ENCODE data around the gene ACHE. TPM values are rescaled to one million over a fixed set of nuclear protein-coding genes. Genes with fewer than 3 reads are reported as not detected.

Gene ACHE
- total RNA-seq, 1 experiment from 2014 or later: 10.4 TPM

DNA sequence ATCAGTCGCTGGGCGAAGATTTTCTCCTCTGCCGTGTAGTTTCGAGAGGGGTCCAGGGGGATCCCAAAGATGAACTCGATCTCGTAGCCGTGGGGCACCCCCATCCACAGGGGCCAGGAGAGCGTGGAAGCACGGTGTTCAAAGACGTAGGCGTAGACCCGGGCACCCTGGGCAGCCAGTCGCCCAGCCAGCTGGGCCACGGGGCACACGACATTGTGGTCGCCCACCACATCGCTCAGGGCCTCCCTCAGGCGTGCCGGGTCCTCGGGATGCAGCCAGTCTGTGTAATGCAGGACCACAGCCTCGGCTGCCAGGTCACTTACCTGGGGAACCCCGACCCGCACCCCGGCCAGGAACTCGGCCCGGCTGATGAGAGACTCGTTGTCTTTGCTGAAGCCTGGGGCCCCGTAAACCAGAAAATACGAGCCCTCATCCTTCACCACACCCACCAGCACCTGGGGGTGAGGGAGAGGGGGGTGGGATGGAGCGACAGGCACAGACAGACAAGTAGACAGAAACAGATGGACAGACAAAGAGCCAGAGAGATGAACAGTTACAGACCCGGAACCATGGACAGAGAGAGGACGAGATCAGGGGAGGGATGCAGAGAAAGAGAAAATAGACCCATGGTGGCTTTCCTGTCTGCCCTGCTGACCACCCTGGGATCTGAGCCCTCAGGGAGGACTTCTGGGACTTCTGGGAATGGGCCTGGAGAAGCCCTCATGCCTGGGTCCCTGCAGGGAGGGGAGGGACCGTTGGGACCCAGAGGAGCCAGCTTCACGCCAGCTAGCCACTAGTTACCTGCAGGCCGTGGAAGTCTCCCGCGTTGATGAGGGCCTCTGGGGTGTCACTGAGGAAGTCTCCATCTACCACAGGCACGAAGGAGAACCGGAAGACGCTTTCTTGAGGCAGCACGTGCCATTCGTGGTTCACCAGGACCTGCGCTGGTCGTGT lies 3.0 kb downstream of the ACHE start:
- Histone ChIP-seq H3K27ac (ENCODE audit: low read length) (no peak overlapping the region), H3K36me3 (ENCODE audit: control insufficient read depth, insufficient read depth, low read length) (peaks cover 4% of the 10 kb centered on the region), H3K9me3 (ENCODE audit: control insufficient read depth, insufficient read depth, low read depth, low read length) (no peaks in the 10 kb centered on the region), H3K4me1 (ENCODE audit: control insufficient read depth, insufficient read depth, low read length) (peaks cover 40% of the 10 kb centered on the region), H3K27me3 (ENCODE audit: control insufficient read depth, insufficient read depth, low read length) (no peaks in the 10 kb centered on the region; the same call in 1 of the 2 replicates), H3K4me3 (ENCODE audit: low read depth in 2 of 2, low read length in 2 of 2) (no peak overlapping the region)
- POLR2A ChIA-PET: no interaction called here
- ATAC-seq (no peak), DNase-seq (ENCODE audit: low read depth, low spot score) (no peak)
- intact Hi-C loops (cut with micrococcal nuclease; ENCODE audit: unreplicated experiment) (loop anchor here (5.0 kb wide), 1 partner anchor 390 kb away; no protein-coding TSS in a partner anchor), in situ Hi-C loops (cut with HindIII; ENCODE audit: low pct_unique_long_range_greater_than_20kb, low sequenced_read_pairs) (no loop called here)
- CTCF ChIA-PET: interaction anchor here (0.6 kb wide), 1 partner anchor 250 kb away, joined by 8 read pairs; no protein-coding TSS in a partner anchor
- no TSS peak for BruUV-seq (replicated peaks)
- TF ChIP-seq SIN3A (IDR thresholded peaks at IDR 0.05; ENCODE audit: borderline replicate concordance, insufficient read depth, low read depth, low read length): no peak

DNA sequence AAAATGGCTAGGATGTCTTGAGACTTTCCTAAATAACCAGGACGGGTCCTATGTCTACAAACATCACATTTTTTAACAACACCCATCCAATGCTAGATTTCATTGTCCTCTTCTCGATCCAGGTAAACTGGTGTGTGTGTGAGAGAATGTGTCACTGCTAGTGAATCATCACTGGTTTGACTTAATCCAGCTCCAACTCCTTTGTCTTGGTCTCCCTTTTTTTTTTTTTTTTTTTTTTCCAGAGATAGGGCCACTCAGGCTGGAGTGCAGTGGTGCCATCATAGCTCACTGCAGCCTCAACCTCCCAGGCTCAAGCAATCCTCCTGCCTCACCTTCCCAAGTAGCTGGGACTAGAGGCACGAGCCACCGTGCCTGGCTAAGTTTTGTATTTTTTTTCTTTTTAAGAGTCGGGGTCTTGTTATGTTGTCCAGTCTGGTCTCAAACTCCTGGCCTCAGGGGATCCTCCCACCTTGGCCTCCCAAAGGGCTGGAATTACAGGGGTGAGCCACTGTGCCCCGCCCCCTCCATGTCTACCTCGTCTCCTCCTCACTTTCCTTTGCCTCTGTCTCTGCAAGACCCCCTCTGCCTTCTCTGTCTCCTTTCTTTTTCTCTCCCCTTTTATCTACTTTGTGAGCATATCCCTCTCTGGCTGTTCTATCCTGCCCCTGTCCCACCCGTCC lies 4.0 kb downstream of the ACHE start:
- BruUV-seq (replicated peaks): no TSS peak
- Histone ChIP-seq H3K4me3 (ENCODE audit: low read depth in 2 of 2, low read length in 2 of 2) (no peak overlapping the region), H3K27me3 (ENCODE audit: control insufficient read depth, insufficient read depth, low read length) (no peaks in the 10 kb centered on the region; the same call in 1 of the 2 replicates), H3K27ac (ENCODE audit: low read length) (no peak overlapping the region), H3K36me3 (ENCODE audit: control insufficient read depth, insufficient read depth, low read length) (peaks cover 9% of the 10 kb centered on the region), H3K9me3 (ENCODE audit: control insufficient read depth, insufficient read depth, low read depth, low read length) (no peaks in the 10 kb centered on the region), H3K4me1 (ENCODE audit: control insufficient read depth, insufficient read depth, low read length) (peaks cover 46% of the 10 kb centered on the region)
- TF ChIP-seq TCF7L2 (IDR thresholded peaks at IDR 0.05; ENCODE audit: low read depth, low read length): no peak
- TF ChIP-seq, protein P1, sequence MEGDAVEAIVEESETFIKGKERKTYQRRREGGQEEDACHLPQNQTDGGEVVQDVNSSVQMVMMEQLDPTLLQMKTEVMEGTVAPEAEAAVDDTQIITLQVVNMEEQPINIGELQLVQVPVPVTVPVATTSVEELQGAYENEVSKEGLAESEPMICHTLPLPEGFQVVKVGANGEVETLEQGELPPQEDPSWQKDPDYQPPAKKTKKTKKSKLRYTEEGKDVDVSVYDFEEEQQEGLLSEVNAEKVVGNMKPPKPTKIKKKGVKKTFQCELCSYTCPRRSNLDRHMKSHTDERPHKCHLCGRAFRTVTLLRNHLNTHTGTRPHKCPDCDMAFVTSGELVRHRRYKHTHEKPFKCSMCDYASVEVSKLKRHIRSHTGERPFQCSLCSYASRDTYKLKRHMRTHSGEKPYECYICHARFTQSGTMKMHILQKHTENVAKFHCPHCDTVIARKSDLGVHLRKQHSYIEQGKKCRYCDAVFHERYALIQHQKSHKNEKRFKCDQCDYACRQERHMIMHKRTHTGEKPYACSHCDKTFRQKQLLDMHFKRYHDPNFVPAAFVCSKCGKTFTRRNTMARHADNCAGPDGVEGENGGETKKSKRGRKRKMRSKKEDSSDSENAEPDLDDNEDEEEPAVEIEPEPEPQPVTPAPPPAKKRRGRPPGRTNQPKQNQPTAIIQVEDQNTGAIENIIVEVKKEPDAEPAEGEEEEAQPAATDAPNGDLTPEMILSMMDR (IDR thresholded peaks at IDR 0.05): no peak
- TF ChIP-seq, protein P2, sequence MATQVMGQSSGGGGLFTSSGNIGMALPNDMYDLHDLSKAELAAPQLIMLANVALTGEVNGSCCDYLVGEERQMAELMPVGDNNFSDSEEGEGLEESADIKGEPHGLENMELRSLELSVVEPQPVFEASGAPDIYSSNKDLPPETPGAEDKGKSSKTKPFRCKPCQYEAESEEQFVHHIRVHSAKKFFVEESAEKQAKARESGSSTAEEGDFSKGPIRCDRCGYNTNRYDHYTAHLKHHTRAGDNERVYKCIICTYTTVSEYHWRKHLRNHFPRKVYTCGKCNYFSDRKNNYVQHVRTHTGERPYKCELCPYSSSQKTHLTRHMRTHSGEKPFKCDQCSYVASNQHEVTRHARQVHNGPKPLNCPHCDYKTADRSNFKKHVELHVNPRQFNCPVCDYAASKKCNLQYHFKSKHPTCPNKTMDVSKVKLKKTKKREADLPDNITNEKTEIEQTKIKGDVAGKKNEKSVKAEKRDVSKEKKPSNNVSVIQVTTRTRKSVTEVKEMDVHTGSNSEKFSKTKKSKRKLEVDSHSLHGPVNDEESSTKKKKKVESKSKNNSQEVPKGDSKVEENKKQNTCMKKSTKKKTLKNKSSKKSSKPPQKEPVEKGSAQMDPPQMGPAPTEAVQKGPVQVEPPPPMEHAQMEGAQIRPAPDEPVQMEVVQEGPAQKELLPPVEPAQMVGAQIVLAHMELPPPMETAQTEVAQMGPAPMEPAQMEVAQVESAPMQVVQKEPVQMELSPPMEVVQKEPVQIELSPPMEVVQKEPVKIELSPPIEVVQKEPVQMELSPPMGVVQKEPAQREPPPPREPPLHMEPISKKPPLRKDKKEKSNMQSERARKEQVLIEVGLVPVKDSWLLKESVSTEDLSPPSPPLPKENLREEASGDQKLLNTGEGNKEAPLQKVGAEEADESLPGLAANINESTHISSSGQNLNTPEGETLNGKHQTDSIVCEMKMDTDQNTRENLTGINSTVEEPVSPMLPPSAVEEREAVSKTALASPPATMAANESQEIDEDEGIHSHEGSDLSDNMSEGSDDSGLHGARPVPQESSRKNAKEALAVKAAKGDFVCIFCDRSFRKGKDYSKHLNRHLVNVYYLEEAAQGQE (IDR thresholded peaks at IDR 0.05; ENCODE audit: insufficient read depth in 1 of 2, low read depth in 2 of 2, low read length in 1 of 2): no peak
- TF ChIP-seq POLR2AphosphoS5 (IDR thresholded peaks at IDR 0.05; ENCODE audit: low read depth, low read length): no peak
- TF ChIP-seq SIN3A (IDR thresholded peaks at IDR 0.05; ENCODE audit: borderline replicate concordance, insufficient read depth, low read depth, low read length): no peak
- ChIA-PET POLR2A (interaction anchor here (0.6 kb wide), 2 partner anchors 69 to 212 kb away, joined by 6 to 8 read pairs; no protein-coding TSS in a partner anchor), CTCF (interaction anchor here (0.6 kb wide), 1 partner anchor 326 kb away, joined by 3 read pairs; the partner anchor contains the start of gene PLOD3)
- no peak for DNase-seq (ENCODE audit: low read depth, low spot score)
- no peak for ATAC-seq
- intact Hi-C loops (cut with micrococcal nuclease; ENCODE audit: unreplicated experiment) (loop anchor here (5.0 kb wide), 1 partner anchor 391 kb away; no protein-coding TSS in a partner anchor), in situ Hi-C loops (cut with HindIII; ENCODE audit: low pct_unique_long_range_greater_than_20kb, low sequenced_read_pairs) (no loop called here)
